Epidermal melanocyte (primary cell): Measurements from ENCODE around the gene CLMP.
"Not testable (repeated sequence)": the region's sequence is repeated elsewhere in the genome, so short reads cannot be mapped to it uniquely, and the experiment has no call there.

ENCODE experiments used
- DNase-seq: peaks from one replicate; pipeline ENCODE4 v3.0.0; 2011; ENCODE audit warnings: low spot score; ENCODE audit not compliant: insufficient read length

The CLMP gene

DNA sequence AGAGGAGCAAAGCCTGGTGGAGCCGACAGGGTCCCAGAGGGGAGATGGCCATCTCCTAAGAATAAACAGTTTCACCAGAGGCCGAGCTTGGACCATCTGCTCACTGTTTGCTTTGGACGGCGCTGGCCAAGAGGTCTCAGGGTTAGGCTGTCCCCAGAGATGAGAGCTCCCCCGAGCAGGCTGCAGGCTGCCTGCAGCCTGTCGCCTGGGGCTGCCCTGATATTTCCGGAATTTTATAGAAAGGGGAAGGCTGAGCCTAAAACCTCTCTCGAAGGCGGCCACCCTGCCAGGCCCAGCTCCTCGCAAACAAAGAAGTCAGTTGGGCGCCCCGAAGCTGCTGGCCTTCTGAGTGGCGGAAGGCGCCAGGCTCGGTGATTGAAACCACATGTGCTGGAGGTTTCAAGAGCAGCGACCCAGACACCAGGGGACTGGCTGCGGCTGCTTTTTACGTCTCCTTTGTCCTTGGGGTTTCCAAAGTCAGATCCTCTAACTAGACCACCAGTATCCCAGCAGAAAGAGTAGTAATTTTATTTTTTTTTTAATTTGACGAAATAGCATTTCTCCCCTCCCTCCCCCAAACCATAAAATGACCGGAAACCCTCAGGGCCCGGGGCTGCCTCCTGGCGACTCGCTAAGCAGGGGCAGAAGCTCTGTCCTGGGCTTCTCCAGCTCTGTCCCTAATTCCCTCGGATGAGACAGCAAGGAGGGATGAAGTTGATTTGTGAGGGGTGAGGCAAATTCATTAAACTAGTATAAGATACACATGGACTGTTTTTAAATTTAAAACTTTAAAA, 57.4 kb downstream of the CLMP start:
- peak; percentile 36 for DNase-seq

DNA sequence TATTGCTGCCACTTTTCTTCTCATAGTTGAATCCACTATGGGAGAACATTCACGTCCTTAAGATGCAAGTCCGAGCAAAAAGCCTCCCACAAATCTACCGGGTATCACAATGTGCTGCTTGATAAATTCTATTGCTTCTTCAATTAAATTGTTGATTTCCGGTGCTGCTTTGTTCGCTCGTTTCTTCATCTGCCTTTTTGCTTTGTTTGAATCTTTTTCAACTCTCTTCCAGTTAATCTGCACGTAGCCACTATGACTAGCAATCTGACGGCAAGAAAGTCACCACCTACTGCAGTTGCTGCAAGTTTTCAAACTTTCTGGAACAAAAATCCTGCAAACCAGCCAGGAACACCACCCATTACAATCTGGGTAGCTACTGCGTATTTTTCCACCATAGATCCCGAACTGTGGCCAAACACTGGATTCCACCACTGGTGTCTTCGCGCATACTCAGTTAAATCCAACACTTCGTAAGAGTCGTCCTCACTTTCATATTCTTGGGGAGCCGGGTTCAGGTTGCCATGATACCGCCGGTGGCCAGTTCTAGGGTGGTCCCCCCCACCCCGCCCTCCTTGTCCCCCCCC, 59.1 kb downstream of the CLMP start:
- no peak for DNase-seq

DNA sequence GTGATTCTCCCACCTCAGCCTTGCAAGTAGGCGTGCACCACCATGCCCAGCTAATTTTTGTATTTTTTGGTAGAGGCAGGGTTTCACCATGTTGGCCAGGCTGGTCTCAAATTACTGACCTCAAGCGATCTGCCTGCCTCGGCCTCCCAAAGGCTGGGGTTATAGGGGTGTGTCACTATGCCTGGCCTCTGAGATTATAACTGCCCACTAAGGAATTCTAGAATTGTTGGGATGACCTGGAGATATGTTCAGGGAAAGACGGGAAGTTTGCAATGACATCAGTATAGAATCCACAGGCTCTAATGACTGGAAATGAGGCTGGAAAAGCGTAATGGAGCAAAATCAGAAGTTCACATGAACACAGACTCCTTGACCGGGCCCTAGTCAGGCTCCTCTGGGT, 62.2 kb downstream of the CLMP start:
- DNase-seq = no peak

DNA sequence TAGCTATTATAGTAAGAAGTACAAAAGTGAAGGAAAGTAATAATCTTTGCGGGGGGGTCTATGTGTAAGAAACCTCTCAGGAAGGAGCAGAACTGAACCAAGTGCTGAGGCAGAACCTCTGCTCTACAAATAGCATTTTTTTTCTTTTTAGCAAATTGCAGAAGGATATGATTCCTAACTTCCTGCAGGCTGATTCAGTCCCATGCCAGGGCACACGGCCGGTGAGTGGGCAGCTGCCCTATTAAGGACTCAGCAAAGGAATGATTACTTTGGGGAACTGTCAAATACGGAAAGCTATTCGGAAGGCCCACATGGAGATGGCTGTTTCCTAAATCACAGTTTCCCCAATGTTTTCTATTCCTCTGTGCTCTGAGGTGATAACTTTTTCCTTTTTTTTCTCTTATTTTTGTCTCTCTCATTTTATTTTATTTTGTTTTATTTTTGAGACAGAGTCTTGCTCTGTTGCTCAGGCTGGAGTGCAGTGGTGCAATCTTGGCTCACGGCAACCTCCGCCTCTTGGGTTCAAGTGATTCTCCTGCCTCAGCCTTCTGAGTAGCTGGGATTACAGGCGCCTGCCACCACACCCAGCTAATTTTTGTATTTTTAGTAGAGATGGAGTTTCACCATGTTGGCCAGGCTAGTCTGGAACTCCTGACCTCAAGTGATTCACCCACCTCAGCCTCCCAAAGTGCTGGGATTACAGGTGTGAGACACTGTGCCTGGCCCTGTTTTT, 62.8 kb downstream of the CLMP start:
- not testable (repeated sequence) for DNase-seq

DNA sequence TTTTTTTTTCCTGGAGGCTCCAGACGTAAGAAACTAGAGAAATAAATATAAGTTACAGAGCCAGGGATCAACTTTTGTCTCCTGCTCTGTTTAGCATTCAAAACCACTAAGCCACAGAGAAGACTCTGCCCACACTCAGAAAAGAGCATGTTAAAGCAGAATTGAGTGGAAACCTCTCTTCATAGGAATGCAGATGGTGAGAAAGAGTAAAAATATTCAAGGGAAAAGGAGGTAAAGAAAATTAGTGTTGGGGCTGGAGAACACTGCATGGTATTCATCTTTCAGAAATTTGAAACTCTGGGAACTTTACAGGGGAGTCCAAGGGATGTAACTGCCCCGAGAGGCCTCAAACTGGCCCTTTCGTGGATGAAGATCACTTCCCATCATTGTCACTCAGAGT, 65.1 kb downstream of the CLMP start:
- no peak for DNase-seq

DNA sequence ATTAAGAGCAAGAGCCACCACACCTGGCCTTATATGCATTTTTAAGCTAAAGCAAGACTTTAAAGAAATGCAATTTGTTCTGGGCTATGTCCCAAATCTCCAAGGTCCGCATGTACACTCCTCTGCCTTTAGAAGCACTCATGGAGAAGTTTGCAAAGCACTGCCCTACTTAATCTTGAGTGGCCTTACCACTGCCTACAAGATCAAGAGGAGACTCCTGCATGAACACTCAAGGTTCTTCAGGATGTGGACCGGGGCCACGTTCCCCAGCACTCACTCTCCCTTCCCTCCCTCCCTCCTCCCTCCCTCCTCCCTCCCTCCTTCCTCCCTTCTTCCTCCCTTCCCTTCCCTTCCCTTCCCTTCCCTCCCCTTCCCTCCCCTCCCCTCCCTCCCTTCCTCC, 69.9 kb downstream of the CLMP start:
- DNase-seq = no peak

DNA sequence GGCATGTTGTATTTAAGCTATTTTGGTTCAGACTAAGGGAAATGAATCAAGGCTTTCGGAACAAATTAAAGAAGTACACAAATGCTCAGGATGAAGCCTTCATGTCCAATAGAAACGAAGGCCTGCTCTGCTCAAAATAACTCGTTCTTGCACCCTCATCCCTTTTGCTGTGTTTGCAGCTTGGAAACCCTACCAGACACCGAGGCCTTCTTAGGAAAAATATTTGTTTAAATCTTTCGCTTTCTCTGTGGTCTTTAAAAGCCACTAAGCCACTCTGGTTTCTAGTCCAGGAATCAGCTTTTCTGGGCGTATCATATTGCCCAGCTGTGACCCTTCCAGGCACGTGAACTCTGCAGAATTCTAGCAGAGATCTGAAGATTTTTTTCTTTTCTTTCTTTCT, 72.2 kb downstream of the CLMP start:
- DNase-seq = no peak

DNA sequence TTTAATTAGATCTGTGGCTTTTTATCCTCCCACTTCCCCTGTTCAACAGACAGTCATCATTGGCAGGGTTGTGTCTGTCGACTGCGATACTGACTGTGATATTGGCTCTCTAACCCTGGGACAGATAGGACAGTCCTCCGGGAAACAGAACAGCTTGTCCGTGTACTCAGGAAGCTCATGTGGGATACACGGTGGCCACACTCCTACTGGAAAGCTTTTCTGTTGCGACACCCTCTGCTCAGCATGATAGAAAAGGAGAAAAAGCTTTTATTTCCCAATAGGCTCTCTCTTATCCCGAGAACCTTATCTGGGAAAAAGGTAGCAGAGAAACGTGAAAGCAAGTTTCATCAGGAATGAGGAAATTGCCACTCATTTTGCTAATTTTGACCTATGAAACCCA, 72.7 kb downstream of the CLMP start:
- DNase-seq = no peak

DNA sequence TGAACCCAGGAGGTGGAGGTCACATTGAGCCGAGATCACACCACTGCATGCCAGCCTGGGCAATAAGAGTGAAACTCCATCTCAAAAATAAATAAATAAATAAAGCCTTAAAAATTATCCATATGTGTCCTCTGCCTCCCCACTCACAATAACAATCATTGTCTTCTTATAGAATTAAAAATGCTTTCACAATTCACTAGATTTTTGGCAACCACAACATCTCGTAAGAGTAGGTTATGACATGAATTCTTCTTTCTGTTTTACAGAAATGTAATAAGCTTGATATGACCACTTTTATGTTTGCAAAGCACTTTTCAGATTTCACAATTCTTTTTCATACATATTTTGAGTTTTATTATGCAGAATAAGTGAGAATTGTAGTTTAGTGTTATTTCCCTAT, 78.6 kb downstream of the CLMP start:
- DNase-seq = no peak

DNA sequence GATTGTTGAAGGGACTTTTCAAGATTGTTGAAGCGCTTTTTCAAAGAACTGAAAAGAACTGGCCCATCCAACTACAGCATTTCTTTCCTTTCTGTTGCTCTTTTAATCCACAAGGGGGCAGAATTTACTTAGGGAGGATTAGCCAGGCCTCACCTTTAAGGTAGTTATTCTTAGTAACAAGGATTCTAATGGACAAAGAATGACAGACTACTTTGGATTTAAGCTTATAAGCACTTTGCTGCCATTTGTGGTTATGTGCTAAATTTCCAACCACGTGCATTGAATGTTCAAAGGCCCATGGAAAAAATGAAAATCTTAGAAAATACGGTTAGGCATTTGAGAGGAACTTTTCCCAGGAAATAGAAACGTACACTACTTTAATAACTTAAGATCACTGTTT, 83.6 kb downstream of the CLMP start:
- peak; percentile 34 for DNase-seq

DNA sequence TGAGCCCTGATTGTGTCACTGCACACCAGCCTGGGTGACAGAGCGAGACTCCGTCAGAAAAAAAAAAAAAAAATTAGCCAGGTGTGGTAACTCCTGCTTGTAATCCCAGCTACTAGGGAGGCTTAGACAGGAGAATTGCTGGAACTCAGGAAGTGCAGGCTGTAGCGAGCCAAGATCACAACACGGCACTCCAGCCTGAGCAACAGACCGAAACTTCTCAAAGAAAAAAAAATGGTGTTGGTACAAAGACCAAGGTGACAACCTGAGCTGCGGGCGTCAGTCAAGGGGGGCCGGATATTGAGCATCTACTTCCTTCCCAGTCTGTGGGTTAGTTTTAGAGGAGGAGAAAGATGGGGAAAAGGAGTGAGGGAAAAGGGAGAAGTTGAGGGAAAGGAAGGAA, 84.7 kb downstream of the CLMP start:
- DNase-seq = no peak

DNA sequence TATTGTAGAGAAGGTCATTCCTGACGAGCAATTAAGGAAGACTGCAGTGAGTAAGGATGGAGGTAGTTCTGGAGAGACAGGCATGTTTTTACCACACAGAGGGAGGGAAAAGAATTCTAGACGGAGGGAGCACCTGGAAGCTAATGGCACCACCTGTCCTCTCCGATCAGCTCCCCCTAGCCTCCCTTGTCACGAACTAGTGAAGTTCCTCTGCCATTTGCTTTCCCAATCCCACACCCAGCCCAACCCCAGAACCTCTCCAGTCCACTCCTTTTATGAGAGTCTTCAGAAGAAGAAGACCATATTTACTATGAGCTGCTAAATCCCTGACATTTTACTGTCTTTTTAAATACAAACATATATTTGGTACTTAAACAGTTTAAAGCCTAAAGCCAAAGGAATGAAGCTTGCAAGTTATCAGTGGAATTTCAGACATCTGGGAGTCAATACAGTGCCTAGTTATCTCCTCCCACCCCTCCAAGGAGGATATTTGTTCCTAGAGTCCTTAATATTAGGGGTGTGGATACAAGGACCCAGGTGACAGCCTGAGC, 87.0 kb downstream of the CLMP start:
- DNase-seq = no peak

DNA sequence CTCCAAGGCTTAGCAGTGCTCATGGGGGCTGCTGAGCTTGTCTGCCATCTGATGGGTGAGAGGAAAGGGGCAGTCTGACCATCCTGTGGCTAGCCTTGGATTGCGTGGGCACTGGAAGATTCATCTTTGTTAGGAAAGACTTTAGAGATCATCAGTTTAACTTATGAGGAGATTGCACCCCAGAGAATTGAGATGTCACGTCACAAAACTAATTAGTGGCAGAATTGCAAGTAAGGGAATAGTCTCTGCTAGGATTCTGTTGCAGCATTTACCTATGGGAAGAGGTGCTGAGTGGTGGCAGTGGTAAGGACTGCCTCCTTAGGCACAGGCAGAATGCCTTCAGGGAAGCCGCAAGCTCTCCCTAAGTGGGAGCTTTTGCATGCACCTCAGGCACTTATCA, 90.4 kb downstream of the CLMP start:
- DNase-seq = no peak

DNA sequence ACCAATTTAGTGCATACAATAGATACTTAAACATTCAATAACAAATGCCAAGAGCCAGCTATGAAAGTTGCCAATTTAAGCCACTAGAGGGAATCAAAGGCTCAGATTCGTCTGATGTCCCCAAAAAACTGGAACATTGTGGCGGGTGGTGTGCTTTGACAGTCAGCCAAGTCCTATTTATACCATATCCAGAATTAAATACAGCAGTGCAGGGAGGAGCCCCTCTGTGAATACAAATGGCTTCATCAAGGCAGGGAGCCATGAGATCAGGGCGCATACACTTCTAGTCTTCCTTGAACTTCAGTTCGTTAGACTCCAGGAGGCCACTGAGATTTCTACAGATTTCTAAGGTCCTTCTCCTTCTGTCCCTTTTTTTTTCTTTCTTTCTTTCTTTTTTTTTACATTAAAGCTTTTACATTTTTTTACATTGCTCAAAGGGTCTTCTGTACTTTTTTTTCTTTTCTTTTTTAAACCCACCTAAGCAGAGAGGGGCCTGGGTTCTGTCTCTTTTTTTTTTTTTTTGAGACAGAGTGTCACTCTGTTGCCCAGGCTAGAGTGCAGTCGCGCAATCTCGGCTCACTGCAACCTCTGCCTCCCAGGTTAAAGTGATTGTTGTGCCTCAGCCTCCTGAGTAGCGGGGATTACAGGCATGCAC, 91.6 kb downstream of the CLMP start:
- DNase-seq = peak; percentile 45

DNA sequence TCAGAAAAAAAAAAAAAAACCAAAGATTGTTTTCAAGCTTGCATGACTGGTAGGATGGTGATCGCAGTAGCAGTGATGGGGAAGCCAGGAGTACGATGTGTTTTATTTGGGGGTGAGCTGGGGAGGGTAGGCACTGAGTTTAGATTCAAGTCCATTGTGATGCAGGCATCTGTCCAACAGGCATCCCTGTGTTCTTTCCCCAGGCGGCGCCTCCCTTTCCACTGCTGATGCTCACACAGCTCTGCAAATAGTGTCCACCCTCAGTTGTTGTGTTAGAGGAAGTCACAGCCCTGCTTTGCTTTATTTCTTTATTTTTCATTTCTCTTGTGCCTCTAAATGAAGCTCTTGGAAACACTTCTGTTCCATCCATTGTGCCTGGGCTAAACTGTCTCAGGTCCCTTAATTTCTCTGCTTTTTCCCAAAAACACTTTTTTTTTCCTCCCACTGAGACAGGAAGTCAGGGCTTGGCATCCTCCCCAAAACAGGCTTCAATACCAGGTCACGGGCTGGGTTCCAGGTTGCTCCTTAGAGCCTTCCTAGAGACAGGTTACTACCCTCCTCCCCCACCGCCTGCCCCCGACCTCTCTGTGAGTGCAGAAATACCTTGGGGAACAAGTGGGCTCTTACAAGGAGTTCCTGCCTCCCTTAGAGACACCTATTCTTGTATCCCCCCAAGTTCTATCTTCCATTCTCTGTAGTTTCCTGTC, 94.5 kb downstream of the CLMP start:
- no peak for DNase-seq

DNA sequence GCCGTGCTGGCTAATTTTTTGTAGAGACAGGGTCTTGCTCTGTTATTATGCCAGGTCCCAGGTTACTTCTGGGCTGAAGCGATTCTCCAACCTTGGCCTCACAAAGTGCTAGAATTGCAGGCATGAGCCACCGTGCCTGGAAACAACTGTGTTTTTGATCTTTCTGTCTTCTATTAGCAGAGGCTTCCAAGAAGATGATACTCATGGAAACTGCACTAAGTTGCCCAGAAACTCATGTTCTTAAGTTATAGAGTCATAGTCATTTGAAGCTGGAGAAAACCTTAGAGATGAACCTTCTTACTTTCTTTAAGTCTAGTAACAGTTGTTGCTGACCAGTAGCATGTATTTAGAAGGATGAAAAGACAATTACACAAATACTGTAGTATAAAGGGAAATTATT, 96.1 kb downstream of the CLMP start:
- DNase-seq = no peak

DNA sequence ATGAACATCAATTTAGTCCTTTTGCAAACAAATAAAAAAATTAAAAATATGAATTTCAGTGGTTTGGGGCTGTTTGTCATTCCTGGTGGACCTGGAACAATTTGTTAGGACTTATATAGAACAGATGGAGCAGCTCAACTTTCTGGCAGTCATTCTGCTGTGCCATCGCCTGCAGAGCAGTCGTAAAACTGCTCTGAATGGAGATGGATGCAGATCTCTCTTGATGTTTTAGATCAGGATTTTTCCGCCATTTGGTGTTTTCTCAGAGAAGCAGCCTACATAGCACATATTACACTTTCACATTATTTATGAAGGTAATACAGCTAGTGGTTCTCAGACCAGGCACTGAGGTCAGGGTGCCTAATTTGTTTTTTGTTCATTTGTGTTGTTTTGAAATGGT, 101.3 kb downstream of the CLMP start:
- no peak for DNase-seq

DNA sequence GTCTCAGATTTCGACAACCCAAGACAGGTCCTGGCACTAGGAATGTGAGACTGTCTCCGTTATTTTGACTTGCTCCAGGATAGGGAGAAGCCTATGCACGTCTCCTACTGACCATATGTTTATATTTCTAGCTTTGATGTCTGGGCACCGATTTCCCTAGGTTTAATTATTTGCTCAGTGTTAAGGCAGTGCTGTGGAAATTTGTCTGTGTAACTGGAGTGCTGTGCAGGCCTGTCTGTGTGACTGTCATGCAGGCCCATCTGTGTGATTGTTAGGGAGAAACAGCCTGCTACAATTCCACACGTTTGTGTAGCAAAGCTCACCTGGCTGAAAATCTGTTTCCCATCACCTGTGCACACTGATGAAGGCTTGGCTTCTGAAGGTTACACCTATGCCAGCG, 103.5 kb downstream of the CLMP start:
- DNase-seq = no peak

DNA sequence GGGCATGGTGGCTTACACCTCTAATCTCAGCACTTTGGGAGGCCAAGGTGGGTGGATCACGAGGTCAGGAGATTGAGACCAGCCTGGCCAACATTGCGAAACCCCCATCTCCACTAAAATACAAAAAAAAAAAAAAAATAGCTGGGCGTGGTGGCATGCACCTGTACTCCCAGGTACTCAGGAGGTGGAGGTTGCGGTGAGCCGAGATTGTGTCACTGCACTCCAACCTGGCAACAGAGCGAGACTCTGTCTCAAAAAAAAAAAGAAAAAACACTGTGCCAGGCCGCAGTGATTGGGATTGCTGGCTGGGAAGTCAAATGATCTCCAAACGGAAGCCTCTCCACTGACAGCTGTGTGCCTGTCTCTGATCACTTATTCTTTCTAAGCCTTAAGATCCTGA, 104.9 kb downstream of the CLMP start:
- not testable (repeated sequence) for DNase-seq

DNA sequence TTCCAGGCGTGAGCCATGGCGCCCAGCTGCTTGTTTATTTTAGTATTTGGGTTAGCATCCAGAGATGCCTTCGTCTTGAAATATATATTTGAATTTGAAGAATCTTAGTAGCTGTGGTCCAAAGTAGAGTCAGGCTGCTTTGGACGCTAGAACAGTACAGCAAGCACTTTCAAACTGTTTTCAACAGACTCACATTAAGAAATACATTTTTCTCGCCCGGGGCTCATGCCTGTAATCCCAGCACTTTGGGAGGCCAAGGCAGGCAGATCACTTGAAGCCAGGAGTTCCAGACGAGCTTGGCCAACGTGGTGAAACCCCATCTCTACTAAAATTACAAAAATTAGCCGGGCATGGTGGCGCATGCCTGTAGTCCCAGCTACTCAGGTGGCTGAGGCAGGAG, 106.2 kb downstream of the CLMP start:
- DNase-seq = not testable (repeated sequence)

DNA sequence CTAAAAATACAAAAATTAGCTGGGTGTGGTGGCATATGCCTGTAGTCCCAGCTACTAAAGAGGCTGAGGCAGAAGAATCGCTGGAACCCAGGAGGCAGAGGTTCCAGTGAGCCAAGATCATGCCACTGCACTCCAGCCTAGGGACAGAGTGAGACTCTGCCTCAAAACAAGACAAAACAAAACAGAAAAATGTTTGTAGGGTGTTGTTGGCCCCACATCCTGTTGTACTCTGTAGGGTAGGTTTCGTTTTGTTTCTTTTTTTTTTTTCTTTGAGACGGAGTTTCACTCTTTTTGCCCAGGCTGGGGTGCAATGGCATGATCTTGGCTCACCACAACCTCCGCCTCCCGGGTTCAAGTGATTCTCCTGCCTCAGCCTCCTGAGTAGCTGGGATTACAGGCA, 107.4 kb downstream of the CLMP start:
- not testable (repeated sequence) for DNase-seq
